GM12878 (cell line): ENCODE measurements around the gene GRK5. TPM values are rescaled to one million over a fixed set of nuclear protein-coding genes. Genes with fewer than 3 reads are reported as not detected.

Experiments used
- ATAC-seq: fragments of 200-7000 bp; cut with Tn5 transposase; 3 replicates; pipeline ENCODE4 v1.9.1; 2020; ENCODE audit warnings: mild to moderate bottlenecking, moderate library complexity
- BruUV-seq: library from RNA; stranded (reverse); fragments of 400-500 nt; replicated peaks from 2 replicates; lab custom pipeline; 2021; lab: Mats Ljungman, UMichigan
- CTCF ChIA-PET: fragments of 300-600 bp; sonication (Branson Sonifier 250); formaldehyde crosslinking; extraction: SDS; loops from one replicate; lab custom pipeline; 2021; ENCODE audit warnings: inconsistent platforms; lab: Yijun Ruan, JAX
- POLR2A ChIA-PET: fragments of 350-600 bp; formaldehyde crosslinking; extraction: SDS; loops from one replicate; lab custom pipeline; 2021; ENCODE audit warnings: inconsistent platforms; lab: Charles Lee
- RAD21 ChIA-PET: fragments of 300-600 bp; sonication (Branson Sonifier 250); formaldehyde crosslinking; loops from one replicate; lab custom pipeline; 2023; ENCODE audit warnings: antibody characterized with exemption; ENCODE audit not compliant: unreplicated experiment; lab: Charles Lee
- SMC1A ChIA-PET: fragments of 300-600 bp; sonication (Branson Sonifier 250); formaldehyde crosslinking; loops from one replicate; lab custom pipeline; 2023; ENCODE audit not compliant: unreplicated experiment, uncharacterized antibody; lab: Charles Lee
- DNase-seq: peaks from one replicate; pipeline ENCODE4 v3.0.0-alpha.2; 2011; ENCODE audit warnings: low read depth, low spot score
- FAIRE-seq: peaks from 3 replicates; lab custom pipeline; 2011; peaks lifted over from hg19 to GRCh38; lab: Jason Lieb, UNC
- H2AFZ ChIP-seq: 2 replicates; pipeline ENCODE4 v1.6.0; 2011; ENCODE audit warnings: low read depth, low read length, control low read depth; ENCODE audit not compliant: control insufficient read depth
- H3K27ac ChIP-seq: 2 replicates; pipeline ENCODE4 v1.5.1; 2011; ENCODE audit warnings: control low read depth; ENCODE audit not compliant: control insufficient read depth, insufficient read depth
- H3K27me3 ChIP-seq, 2 experiments: replicated peaks in 1 of 2; 2 replicates each; pipeline versions ENCODE4 v1.6.0 to v1.6.1; 2011; ENCODE audit warnings: low read length in 1 of 2; ENCODE audit not compliant: control insufficient read depth in 2 of 2, insufficient read depth in 2 of 2
- H3K36me3 ChIP-seq, 2 experiments: 2 replicates each; pipeline ENCODE4 v1.5.1; 2011; ENCODE audit warnings: low read length in 1 of 2; ENCODE audit not compliant: control insufficient read depth in 2 of 2, insufficient read depth in 2 of 2
- H3K4me1 ChIP-seq: 2 replicates; pipeline ENCODE4 v1.6.1; 2011; ENCODE audit warnings: mild to moderate bottlenecking, low read length, moderate library complexity, mixed read lengths; ENCODE audit not compliant: control insufficient read depth, insufficient read depth
- H3K4me2 ChIP-seq: 2 replicates; pipeline ENCODE4 v1.6.0; 2011; ENCODE audit warnings: control low read depth; ENCODE audit not compliant: control insufficient read depth, insufficient read depth
- H3K4me3 ChIP-seq: fragments of 200-600 bp; sonication (generic); 2 replicates; pipeline ENCODE4 v1.5.1; 2016
- H3K79me2 ChIP-seq: 2 replicates; pipeline ENCODE4 v1.6.0; 2011; ENCODE audit warnings: low read length; ENCODE audit not compliant: control insufficient read depth, insufficient read depth
- H3K9ac ChIP-seq: 2 replicates; pipeline ENCODE4 v1.8.0; 2011; ENCODE audit warnings: low read length, control low read depth, mixed read lengths; ENCODE audit not compliant: control insufficient read depth, insufficient read depth
- H3K9me3 ChIP-seq: replicated peaks from 3 replicates; pipeline ENCODE4 v1.5.1; 2011; ENCODE audit warnings: mild to moderate bottlenecking, low read length; ENCODE audit not compliant: control insufficient read depth, insufficient read depth
- H4K20me1 ChIP-seq: 2 replicates; pipeline ENCODE4 v1.6.0; 2011; ENCODE audit not compliant: control insufficient read depth, insufficient read depth
- MEF2B ChIP-seq: fragments of 450-650 bp; IDR thresholded peaks from 2 replicates; pipeline ENCODE4 v1.6.1; 2018; ENCODE audit warnings: mild to moderate bottlenecking, moderate library complexity; ENCODE audit not compliant: partially characterized antibody, poor library complexity, severe bottlenecking
- WGBS: methylation state at CpG from one replicate; pipeline ENCODE4 v1.1.6; 2016; ENCODE audit warnings: low lambda C conversion rate; ENCODE audit not compliant: insufficient replicate concordance, insufficient coverage; ENCODE audit errors: missing lambda C conversion rate; 5-methylcytosine and 5-hydroxymethylcytosine counted together
- in situ Hi-C: fragments of 300-500 bp; cut with MboI; formaldehyde crosslinking; loops from 9 replicates; pipeline ENCODE4 v1.14.3; 2018; ENCODE audit warnings: mixed read lengths
- intact Hi-C: fragments of 100-400 bp; cut with micrococcal nuclease; formaldehyde crosslinking; loops from one replicate; pipeline ENCODE4 v1.14.2; 2022; ENCODE audit not compliant: unreplicated experiment
- polyA plus RNA-seq, 11 experiments: library from polyadenylated mRNA; depleted of rRNA in 4 of 11; unstranded in 6 of 11; stranded (reverse) in 5 of 11; fragments of >200 nt; fragmentation: Nextera tagmentation in 4 of 11; fragmentation: Illumina TruSeq in 1 of 11; extraction: Ambion mirVana in 4 of 11; extraction: Trizol in 1 of 11; gene quantifications; 1 replicate in 1 of 11; 2 replicates in 10 of 11; pipeline versions ENCODE4 v1.2.1 to v1.2.3, GENCODE V29; 2011 to 2016; ENCODE audit warnings: inconsistent platforms in 2 of 11, missing spikeins in 2 of 11, low read depth in 1 of 11
- total RNA-seq, 4 experiments: library from RNA; depleted of rRNA in 3 of 4; stranded (reverse); fragments of >200 nt in 3 of 4; fragmentation: Illumina TruSeq in 1 of 4; extraction: Trizol in 1 of 4; gene quantifications; 2 replicates each; pipeline versions ENCODE4 v1.2.1 to v1.2.3, GENCODE V29; 2013 to 2021
- TF ChIP-seq, protein P1 (sequence below): fragments of 450-650 bp; formaldehyde crosslinking; IDR thresholded peaks from 2 replicates; pipeline ENCODE4 v1.5.0; 2022; ENCODE audit warnings: mild to moderate bottlenecking, missing genetic modification characterization

The GRK5 gene
- total and polyA plus RNA-seq, 10 of the 15 experiments (the other 5 are each of a cell fraction or from before 2014, with no cell fraction given) = 0.11 to 22.1 (median 10.0) TPM

DNA sequence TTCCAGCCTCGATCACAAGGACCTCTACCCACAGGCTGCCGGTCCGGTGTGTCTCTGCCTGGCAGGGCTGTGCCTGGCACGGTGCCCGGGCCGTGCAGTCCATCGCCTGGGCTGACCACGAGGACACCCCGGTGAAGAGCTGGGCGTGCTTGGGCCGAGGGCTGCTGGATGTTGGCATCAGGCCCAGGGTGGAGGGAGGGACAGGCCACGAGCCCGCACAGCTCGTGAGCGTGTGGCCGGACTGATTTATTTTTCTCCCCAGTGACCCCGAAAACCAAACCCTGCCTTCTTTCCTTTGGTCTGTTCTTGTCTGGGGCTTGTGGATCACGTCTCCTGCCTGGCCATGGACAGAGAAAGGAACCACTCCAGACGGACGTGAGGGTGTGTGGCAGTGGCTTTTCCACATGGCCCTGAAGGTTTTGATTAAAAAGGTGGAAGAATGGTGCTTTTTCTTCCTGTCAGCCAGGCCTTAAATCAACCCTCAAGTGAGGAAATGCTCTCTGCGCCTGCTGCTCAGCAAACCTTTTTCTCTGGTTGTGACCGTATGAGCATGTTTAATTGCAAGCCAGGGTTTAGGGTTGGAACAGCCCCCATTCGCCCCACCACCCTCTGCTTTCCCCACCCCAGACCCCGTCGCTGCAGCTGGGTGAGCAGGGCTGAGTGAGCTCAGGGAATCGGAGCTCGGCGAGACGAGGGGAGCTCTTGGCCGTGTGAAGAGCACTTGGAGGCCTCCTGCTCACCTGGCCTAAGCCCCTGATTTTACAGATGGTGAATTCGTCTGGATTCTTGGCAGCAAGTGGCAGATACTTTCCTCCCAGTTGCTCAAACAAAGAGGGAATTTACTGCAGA lies 205.1 kb downstream of the GRK5 start (continued):
- TF ChIP-seq, protein P1, sequence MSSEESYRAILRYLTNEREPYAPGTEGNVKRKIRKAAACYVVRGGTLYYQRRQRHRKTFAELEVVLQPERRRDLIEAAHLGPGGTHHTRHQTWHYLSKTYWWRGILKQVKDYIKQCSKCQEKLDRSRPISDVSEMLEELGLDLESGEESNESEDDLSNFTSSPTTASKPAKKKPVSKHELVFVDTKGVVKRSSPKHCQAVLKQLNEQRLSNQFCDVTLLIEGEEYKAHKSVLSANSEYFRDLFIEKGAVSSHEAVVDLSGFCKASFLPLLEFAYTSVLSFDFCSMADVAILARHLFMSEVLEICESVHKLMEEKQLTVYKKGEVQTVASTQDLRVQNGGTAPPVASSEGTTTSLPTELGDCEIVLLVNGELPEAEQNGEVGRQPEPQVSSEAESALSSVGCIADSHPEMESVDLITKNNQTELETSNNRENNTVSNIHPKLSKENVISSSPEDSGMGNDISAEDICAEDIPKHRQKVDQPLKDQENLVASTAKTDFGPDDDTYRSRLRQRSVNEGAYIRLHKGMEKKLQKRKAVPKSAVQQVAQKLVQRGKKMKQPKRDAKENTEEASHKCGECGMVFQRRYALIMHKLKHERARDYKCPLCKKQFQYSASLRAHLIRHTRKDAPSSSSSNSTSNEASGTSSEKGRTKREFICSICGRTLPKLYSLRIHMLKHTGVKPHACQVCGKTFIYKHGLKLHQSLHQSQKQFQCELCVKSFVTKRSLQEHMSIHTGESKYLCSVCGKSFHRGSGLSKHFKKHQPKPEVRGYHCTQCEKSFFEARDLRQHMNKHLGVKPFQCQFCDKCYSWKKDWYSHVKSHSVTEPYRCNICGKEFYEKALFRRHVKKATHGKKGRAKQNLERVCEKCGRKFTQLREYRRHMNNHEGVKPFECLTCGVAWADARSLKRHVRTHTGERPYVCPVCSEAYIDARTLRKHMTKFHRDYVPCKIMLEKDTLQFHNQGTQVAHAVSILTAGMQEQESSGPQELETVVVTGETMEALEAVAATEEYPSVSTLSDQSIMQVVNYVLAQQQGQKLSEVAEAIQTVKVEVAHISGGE (CRISPR knock-in tag) = no peak

DNA sequence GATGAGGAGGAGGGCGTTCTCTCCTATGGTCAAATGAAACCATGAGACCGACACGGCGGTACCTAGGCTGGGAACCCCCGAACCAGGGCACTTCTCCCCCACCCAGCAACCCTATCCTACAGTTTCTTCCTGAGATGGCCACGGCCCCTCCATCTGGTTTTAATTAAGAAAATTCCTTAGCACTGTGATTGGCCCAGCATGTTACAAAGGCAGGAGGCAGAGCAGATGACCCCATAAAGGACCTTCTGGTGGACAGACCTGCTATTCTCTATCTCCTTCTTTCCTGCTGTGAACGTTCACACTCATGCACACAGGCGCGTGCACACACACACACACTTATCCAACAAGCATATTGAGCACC lies 205.7 kb downstream of the GRK5 start:
- RAD21 ChIA-PET = no interaction called here
- H3K79me2 ChIP-seq = no peaks in the 10 kb centered on the region
- SMC1A ChIA-PET = no interaction called here
- CTCF ChIA-PET = no interaction called here
- no peak overlapping the region for H3K9ac ChIP-seq
- in situ Hi-C loops (no loop called here), intact Hi-C loops (no loop called here)
- no peak overlapping the region for H2AFZ ChIP-seq
- POLR2A ChIA-PET = no interaction called here
- H4K20me1 ChIP-seq = peaks cover 3% of the 10 kb centered on the region; the same call in 1 of the 2 replicates
- DNase-seq (no peak), ATAC-seq (no peak), FAIRE-seq (no peak)
- H3K27ac ChIP-seq = no peak overlapping the region
- no peaks in the 10 kb centered on the region for H3K27me3 ChIP-seq
- TF ChIP-seq MEF2B = no peak
- no peaks in the 10 kb centered on the region; a peak in 1 of 4 replicates for H3K36me3 ChIP-seq
- no peaks in the 10 kb centered on the region for H3K9me3 ChIP-seq
- H3K4me2 ChIP-seq = no peak overlapping the region
- H3K4me1 ChIP-seq = no peaks in the 10 kb centered on the region
- 98% methylated on average over 9 of the region's 9 CpGs for WGBS
- no peak overlapping the region for H3K4me3 ChIP-seq
- no TSS peak for BruUV-seq
